Forelimb muscle (tissue), 1 donor: ENCODE data around the gene SLC39A12. TPM values are rescaled to one million over a fixed set of nuclear protein-coding genes. Genes with fewer than 3 reads are reported as not detected.

Experiments
- DNase-seq: peaks from one replicate; pipeline ENCODE4 v3.0.0-alpha.2; 2013; ENCODE audit warnings: low read depth
- polyA plus RNA-seq: library from polyadenylated mRNA; unstranded; fragments of 120-200 nt; gene quantifications from one replicate; pipeline ENCODE4 v1.2.1, GENCODE V29; 2013; ENCODE audit not compliant: insufficient read length

The SLC39A12 gene
- polyA plus RNA-seq, 1 donor = not detected

- DNase-seq = no peak
These were observed 93.4 kb downstream of the SLC39A12 start for GRCh38 chr10:18044976-18045720.

DNA sequence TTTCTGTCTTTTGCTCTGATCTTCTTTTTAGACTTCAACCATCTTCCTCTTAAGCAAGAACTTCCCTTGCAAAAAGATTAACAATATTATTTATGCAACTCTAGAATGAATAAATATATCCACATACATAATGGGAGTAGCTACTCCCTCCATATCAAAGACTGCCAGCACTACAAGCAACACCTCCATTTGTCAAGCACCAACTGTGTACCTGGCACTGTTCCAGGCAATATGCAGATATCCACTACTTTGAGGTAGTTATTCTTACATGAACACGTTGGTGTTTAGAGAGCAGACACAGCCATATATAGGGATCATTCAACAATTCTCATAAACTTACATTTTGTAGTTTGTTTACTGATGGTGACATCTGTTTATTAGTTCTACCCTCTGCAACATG is 104.9 kb downstream of the SLC39A12 start:
- DNase-seq = no peak

GRCh38 chr10:18059826-18060559 is 108.3 kb downstream of the SLC39A12 start:
- DNase-seq = no peak

GRCh38 chr10:18066947-18067346 is 115.2 kb downstream of the SLC39A12 start:
- no peak for DNase-seq

- DNase-seq = no peak
These were observed 116.7 kb downstream of the SLC39A12 start for GRCh38 chr10:18068401-18068800.

DNA sequence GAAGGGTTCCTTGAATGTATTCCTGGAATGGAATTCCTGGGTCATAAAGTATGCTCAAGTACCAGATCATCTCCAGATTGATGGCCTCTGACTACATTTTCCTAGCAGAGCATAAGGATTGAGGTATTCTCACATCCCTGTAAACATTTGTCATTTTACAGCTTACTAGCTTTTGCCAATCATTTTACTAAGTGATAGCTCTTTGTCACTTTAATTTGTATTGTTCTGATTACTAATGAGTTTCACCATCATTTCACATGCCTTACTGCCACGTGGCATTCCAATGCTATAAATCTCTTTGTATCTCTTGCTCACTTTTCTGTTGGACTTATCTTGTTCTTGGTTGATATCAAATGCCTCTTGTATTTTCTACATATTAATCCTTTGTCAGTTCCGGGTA is 119.9 kb downstream of the SLC39A12 start:
- DNase-seq = no peak

GRCh38 chr10:18073314-18073713 is 121.6 kb downstream of the SLC39A12 start:
- no peak for DNase-seq

GRCh38 chr10:18075881-18076280 is 124.2 kb downstream of the SLC39A12 start:
- DNase-seq = no peak

DNA sequence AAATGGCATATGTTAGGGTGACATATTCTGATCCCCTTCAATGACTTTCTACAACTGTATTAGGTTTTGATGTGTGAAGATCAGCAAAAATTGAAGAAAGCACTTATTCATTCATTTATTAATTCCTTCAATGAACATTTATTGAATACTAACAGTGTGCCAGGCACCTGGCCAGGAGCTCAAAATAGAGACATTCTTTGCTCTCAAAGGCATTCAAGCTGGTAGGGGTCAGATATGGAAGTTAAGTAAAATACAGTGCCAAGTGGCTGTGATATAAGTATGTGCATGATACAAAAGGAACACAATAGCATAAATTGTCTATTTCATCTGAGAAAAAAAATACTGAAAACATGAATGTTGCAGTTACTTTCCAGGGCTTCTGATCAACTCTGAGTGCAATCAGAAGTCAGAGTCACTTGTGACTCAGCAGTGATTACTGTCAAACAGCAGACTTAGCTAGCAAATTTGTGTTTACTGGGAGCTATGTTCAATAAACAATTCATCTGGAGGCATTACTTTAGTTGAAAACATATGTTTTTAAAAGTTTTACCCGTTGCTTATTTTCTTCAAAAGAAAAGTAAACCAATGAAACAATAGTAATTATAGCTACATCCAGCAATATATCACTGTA is 128.1 kb downstream of the SLC39A12 start:
- DNase-seq = no peak

DNA sequence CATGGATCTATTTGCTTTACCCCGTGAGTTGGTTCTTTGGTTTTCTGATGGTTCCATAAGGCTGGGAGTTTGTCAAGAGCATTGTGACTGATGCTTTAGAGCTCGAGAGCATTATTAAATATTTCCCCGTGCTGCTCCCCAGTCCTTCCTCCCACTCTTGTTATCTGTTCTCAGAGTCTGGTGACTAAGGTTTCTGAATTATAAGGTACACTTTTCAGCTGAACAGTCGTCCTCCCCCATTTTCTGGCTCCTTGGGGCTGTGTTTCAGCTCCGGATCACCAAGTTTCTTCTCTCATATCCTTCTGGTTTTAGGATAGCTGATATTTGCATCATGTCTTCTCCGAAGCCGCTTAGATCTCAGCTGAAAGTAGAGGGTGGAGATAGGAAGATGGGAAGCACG is 130.7 kb downstream of the SLC39A12 start:
- no peak for DNase-seq

DNA sequence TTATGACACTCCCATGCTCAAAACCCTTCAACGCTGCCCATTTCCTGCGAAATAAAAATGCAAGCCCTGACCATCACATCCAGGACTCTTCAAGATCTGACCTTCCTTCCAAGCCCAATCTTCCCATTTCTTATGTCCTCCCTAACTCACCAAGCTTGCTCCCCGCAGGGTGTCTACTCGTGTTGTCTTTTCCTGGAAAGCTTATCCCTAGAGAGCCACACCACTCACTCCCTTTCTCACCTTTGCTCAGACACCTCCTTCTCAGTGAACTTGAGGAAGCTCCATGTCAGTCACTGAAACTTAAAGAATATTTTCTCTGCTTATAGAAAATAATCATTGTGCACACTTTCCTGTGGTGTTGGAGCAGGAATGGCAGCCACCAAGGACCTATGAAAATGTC is 134.1 kb downstream of the SLC39A12 start:
- no peak for DNase-seq

- no peak for DNase-seq
These were observed 135.0 kb downstream of the SLC39A12 start for GRCh38 chr10:18086746-18087145.

DNA sequence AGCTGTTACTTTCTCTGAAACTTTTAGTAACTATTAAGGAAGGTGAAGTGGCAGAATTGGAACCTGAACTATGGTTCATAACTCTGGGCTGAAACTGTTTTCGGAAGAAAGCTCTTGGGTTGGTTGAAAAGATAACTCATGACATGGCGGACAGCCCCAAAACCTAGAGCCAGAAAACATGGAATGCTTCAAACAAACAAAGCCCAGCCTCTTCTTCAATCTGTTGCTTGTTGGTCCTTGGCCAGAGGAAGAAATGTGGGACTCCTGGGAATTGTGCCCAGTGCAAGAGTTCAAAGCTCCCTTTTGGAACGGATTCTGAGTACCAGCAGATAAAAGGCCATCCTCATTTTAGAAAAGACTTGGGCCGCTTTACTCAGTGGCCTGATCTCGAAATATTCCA is 135.6 kb downstream of the SLC39A12 start:
- DNase-seq = no peak

Other genes starting within 250 kb of the SLC39A12 start
- 0.46 TPM for gene TMEM236, start 199.7 kb upstream of the SLC39A12 start, polyA plus RNA-seq
- gene MRC1, start 142.6 kb upstream of the SLC39A12 start, polyA plus RNA-seq = 14.5 TPM
- 1.5 TPM for gene CACNB2, start 188.5 kb downstream of the SLC39A12 start, polyA plus RNA-seq